K562 (cell line): ENCODE results near the gene EFEMP2.

Experiments
- CHD2 ChIP-seq: IDR thresholded peaks from 2 replicates; pipeline ENCODE4 v1.6.1; 2011; ENCODE audit warnings: low read depth, low read length
- EZH2 ChIP-seq: IDR thresholded peaks from 2 replicates; pipeline ENCODE4 v1.6.1; 2012; ENCODE audit warnings: low read depth, mild to moderate bottlenecking, inconsistent platforms, low read length, borderline replicate concordance
- FOXK1 ChIP-seq: sonication (generic); formaldehyde crosslinking; IDR thresholded peaks from 2 replicates; pipeline ENCODE4 v1.8.0; 2022; ENCODE audit warnings: missing genetic modification reagents, mild to moderate bottlenecking, borderline replicate concordance
- JUNB ChIP-seq: fragments of 450-650 bp; formaldehyde crosslinking; conservative IDR thresholded peaks from 2 replicates; pipeline ENCODE4 v1.4.0; 2020; ENCODE audit warnings: mild to moderate bottlenecking
- NFIC ChIP-seq: fragments of 450-650 bp; IDR thresholded peaks from 2 replicates; pipeline ENCODE4 v1.6.1; 2017; ENCODE audit warnings: mild to moderate bottlenecking, inconsistent platforms
- PKNOX1 ChIP-seq: fragments of 450-650 bp; IDR thresholded peaks from 2 replicates; pipeline ENCODE4 v1.6.1; 2016
- POLR2AphosphoS5 ChIP-seq: IDR thresholded peaks from 2 replicates; pipeline ENCODE4 v1.6.1; 2011; ENCODE audit warnings: mild to moderate bottlenecking, low read depth, low read length, moderate library complexity; ENCODE audit not compliant: control insufficient read depth, insufficient read depth
- SIX5 ChIP-seq, 2 experiments: IDR thresholded peaks; 2 replicates each; pipeline ENCODE4 v1.6.1; 2011; ENCODE audit warnings: low read length in 2 of 2, borderline replicate concordance in 1 of 2, low read depth in 1 of 2, mild to moderate bottlenecking in 1 of 2, moderate library complexity in 1 of 2; ENCODE audit not compliant: insufficient read depth in 1 of 2
- TAF1 ChIP-seq: IDR thresholded peaks from 2 replicates; pipeline ENCODE4 v1.6.1; 2011; ENCODE audit warnings: mild to moderate bottlenecking, low read length, moderate library complexity; ENCODE audit not compliant: insufficient read depth, control insufficient read depth, severe bottlenecking; ENCODE audit errors: extremely low read depth
- TCF7L2 ChIP-seq: fragments of 150-350 bp; IDR thresholded peaks from 2 replicates; pipeline ENCODE4 v1.6.1; 2016; ENCODE audit warnings: low read depth, mild to moderate bottlenecking, low read length, moderate library complexity
- ZNF512 ChIP-seq: IDR thresholded peaks from 2 replicates; pipeline ENCODE4 v1.6.1; 2016; ENCODE audit warnings: missing genetic modification characterization, missing compliant biosample characterization

GRCh38 chr11:65885231-65885630, 12.6 kb upstream of the EFEMP2 start:
- TF ChIP-seq NFIC (no peak), EZH2 (no peak), PKNOX1 (no peak), JUNB (CRISPR knock-in tag) (no peak), SIX5 (IDR thresholded peaks at IDR 0.05; ENCODE audit: borderline replicate concordance in 1 of 2, insufficient read depth in 1 of 2, low read depth in 1 of 2, low read length in 2 of 2) (no peak), TCF7L2 (no peak), TAF1 (no peak), POLR2AphosphoS5 (no peak), ZNF512 (tag) (no peak), FOXK1 (CRISPR knock-in tag) (no peak), CHD2 (no peak)
